Activated CD8-positive, alpha-beta memory T cell treated with anti-CD3 and anti-CD28 coated beads for 48 hours (primary cell): Measurements from ENCODE around the gene FAM43A.

Source experiments
- DNase-seq, 3 experiments: peaks; one replicate each; pipeline ENCODE4 v3.0.0-alpha.2; 2020; ENCODE audit warnings: low read depth in 2 of 3, low spot score in 2 of 3

FAM43A gene

DNA sequence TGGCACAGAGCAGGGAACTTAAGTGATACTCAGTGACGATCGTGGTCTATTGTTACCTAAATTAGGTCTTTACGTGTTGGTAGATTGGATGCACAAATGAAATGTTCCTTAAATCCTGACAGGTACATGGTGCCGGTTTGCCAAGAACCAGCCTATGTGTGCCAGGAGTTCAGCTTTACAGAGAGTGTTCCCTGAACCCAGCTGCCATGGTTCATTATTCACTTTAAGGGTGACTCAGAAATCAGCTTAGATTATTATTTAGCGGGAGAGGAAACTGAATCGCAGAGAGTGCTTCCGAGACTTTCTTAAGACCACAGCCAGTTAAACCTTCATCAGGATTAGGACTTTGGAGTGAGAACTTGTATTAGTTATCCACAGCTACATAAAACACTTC lies 21.5 kb downstream of the FAM43A start:
- DNase-seq: no peak

DNA sequence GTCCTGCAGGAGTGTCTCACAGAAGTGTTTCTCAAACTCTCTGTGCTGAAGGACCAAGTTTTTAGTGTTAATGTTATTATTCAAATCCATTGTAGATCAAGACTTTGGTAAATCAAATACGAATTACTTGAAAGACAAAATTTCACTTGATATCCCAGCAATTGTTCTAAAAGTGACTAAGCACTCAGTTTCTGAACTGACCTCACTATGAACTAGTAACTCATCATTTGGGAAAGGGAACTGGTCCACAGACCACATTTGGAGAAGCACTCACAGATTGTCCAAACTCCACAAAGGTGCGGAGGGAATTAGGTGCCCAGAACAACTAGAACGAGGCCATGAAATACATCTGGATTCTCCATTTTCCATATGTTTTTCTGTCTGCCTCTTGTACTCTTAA lies 25.6 kb downstream of the FAM43A start:
- no peak for DNase-seq

DNA sequence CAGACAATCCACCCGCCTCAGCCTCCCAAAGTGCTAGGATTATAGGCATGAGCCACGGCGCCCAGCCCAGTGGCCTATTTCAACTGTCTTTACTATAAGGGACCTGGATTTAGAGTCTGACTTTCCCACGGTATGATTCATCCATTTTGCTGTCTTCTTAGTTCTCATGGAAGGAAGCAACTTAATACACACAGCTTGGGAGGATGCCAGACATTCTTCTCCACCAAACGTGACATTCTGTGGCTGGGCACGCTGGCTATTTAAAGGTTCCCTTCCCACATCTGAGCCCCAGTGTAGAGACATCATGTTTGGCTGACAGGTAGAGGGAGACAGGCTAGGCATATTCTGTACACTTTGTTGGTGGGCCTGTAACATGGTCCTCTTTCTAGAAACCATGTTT lies 26.2 kb downstream of the FAM43A start:
- no peak for DNase-seq

DNA sequence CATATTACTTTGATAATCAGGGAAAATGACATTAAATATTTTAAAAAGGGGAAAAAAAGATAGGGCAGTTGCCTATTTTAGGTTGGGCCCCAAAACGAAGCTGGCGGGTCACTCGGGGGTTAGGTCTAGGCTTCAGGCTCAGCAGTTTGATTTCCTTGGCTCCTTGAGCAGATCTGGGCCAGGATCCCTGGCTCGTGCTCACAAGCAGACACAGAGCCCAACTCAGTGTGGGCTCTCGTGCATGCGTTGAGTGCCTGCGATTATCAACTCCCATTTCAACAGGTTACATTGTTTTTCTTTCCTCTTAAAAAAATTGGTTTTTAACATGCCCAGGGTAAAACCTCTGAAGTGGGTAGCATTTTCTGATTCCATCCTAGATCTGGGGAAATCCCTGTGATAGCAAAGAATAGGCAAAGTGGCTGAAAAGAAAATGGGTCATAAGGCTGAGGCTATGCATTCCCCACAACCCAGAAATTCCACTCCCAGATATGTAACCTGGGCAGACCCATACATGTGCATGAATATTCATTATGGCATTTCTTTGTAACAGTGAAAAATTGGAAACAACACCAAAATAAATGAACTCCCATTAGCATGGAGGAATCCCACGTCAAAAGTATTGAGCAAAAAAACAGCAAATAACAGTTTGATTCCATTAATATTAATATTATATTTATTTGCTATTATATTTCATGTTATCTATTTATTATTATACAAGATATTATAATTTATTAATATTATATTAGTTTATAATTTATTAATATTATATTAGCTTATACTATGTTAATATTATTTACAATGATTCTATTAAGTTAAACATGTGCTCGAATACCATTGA lies 27.8 kb downstream of the FAM43A start:
- DNase-seq: no peak

DNA sequence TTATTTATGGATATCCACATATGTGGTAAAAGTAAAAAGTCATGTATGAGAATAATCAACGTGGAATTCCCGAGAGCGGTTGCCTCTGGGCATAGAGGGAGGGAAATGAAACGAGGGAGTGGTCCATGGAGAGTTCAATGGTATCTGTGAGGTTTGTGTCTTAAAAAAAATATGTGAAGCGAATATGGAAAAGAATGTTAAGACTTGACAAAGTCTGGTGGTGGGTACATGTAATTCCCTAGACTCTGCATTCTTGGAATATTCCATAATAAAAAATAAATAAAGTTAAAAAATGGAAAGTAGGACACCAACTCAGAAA lies 28.4 kb downstream of the FAM43A start:
- no peak for DNase-seq

DNA sequence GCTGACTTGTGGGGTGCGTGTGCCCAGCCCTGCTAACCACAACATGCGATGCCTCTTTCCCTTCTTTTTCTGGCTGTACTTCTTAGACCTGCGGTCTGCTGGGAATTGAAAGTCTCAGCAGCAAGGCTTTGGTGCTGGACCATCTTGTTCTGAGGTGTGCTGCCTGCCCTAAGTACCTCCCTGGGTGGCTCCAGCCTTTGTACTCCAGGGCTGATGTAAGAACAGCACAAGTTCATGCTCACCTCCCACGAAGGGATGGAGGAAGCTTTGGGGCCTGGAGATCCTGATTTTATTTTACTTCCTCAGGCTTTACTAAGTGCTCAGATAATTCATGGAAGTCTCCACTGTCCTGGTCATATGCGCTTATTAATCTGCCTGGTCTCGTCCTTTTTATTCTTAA lies 28.9 kb downstream of the FAM43A start:
- no peak for DNase-seq

DNA sequence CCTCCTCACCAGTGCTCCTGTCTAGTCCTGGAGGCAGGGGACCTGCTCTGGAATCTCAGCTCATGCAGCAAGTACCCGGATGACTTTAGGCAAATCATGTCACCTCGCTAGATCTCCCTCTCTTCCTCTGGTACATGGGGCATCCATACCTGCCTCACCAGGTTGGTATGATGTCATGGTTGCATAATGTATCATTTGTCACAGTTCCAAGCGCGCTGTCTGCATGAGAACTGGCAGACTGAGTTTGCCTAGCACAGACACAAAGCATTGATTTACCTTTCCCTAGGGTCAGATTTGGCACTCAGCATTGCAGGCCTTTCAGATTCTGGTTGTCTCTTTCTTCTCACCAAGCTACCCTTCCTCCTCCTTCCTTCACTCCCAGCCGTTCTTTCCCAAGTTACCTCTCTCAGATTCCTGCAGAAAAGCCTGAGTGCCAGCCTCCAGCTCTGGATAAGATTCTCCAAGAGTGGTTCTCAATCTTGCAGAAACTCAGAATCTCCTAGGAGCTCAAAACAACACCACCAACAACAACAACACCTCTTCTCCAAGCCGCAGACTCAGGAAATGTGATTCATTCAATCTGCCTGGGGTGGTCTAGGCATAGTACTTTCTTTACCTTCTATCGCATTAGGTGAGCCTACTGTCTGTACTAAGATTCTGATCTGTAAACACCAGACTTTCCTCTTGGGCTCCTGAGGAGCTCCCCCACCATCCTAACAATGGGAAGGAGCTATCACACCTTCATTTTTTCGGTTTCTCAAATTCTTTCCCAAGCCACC lies 29.5 kb downstream of the FAM43A start:
- DNase-seq: no peak

DNA sequence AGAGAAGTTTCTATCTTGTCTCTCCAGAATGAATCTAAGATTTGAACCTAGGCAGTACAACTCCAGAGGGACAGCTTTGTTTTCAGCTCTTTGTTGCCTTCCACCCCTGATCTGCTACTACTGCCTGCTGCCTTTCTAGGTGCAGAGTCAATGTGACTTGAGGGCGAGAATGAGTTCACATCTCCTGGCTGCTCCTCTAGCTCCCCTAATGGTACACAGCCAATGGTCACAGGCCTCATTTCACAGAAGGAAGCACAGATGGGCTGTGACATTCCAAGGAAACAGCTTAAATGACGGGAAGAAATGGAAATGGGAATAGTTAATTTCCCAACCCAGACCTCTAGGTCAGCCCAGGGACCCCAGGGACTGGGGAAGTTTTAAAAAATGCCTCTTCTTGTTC lies 32.4 kb downstream of the FAM43A start:
- no peak for DNase-seq

DNA sequence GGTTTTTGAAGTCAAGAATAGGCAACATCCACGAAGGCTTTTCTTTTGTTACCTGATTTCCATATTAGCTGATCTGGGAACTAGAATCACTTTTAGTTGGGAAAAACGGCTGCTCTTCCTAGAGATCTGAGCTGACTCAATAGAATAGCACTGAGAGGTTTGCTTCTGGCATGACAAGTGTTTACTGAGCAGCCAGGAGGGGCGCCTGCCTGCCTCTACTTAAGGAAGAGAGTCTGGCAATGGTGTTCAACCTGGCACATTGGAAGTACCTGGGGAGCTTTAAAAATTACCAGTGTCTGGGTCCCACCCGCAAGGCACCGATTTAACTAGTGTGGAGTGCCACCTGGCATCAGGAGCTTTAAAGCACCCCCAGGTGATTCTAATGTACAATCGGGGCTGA lies 34.4 kb downstream of the FAM43A start:
- DNase-seq: no peak

DNA sequence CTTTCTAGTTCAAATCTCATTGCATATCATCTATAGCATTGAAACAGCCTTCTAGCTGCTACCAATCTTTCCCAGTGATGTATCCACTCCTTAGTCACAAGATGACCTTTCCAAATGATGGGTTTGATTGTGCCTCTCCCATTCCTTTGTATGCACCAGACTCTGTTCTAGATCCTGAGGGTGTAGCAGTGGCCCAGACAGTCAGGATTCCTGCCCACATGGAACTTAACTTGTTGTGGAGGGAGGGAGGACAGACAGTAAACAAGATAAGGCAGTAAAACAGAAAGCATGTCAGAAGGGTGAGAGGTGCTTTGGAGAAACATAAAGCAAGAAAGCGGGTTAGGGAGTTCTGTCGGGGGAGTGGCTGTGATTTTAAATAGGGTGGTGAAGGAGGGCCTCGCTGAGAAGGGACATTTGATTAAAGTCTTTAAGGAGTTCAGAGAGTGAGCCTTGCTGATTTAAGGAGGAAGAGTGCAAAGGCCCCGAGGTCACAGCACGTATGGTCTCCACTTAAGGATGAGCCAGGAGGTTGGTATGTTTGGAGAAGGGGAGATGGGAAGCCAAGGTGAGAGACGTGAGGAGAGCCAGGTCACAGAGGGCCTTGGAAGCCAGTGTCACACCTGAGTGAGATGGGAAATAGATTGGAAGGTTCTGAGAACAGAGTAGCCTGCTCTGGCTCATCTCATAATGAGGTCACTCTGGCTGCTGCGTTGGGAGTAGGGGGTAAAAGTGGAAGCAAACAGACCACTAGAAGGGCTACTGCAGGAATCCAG lies 38.3 kb downstream of the FAM43A start:
- DNase-seq: no peak

DNA sequence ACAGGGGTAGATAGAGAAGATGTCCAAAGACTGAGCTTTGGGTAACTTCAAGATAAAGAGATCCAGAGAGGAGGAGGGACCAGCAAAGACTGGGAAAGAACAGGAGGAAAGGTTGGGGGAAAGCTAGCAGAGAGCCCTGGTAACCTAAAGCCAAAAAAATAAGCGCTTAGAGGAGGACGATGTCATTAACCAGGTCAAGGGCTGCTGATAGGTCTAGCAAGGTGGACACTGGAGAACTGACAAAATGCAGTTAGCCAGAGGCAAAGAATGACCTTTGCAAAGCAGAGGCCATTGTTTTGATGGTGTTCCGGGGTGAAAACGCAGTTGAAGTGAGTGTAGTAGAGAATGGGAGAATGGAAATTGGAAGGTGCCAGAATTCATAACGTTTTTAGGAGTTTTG lies 39.7 kb downstream of the FAM43A start:
- no peak for DNase-seq

DNA sequence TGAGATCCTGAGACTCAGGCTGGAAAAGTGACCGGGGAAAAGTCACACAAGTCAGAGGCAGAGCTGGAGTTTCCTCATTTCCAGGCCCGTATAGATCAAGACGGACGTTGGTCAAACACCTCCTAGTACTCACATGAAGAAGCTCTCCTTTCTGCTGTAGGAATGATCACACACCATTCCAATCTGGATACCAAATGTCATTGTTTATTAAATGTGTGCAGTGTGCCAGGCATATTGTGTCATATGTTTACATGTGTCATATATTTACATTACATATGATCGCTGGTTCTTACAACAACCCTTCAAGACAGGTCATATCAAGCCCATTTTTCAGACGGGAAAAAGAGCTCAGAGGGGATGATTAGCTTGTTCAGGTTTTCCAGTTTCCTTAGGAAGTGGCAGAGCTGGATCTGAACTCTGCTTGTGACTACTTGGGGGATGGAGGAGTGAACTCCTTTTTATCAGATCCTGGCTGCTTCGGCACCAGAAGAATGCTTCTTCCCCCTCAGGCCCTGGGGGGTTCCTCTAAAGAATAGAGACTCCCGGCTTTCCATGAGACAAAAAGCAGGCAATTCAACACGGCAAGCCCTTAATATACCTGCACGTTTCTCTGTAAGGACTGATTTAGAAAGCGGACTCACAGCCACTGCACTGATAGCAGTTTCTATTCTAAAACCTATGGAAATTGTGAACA lies 41.9 kb downstream of the FAM43A start:
- no peak for DNase-seq

DNA sequence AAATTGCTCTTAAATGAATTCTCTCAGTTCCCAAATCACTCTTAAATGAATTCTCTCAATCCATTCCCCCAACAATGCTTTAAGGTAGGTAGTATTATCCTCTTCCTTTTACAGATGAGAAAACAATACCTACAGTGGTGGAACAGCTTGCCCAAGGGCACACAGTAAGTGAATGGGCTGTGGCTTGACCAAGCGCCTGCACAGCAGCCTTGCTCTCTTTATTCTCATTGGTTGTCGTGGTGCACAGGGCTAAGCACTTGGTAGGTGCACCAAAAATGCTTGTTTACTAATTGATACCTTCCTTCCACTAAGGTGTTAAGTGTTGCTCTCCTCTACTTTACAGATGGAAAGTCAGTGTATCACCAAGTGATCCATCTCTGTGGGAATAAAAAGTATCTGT lies 43.3 kb downstream of the FAM43A start:
- no peak for DNase-seq

DNA sequence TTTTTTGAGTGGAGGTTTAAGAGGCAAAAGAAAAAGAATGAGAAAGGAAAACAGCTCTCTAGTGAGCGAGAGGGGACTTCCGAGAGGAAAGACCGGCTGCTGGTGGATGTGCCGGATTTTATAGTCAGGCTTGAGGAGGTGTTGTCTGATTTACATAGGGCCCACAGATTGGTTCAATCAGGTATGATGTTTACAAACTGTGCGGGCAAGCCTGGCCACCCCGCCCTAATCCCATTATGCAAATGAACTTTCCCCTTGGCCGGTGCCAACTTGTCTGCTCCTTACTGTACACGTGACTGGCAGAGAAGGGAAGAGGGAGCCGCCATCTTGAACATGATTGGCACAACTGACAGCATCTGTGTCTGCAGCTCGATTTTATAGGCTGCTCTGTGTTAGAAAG lies 44.7 kb downstream of the FAM43A start:
- DNase-seq: no peak

DNA sequence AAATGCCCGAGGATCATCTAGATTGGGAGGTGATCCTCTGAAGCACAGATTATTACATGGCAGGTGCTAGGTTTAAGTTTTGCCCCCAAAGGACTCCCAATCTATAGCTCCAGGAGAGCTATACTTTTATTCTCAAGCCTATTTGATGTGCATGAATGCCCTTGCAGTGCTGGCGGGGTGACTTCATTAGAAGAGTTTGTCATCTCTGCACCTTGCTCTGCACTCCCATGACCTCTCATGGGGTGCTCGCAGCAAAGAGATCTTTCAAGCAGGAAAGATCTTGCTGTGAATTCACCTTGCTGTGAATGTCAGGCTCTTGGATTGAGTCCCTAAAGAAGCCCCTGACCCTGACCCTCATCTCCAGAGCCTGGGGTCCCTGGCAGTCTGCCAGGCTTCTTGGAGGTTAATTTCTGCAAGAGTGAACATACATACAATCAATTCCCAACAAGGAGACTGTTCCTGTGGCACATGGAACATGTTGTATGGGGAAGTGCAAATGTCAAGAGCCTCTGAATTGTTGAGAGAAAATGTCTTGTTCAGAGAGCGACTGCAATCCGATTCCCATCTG lies 45.9 kb downstream of the FAM43A start:
- DNase-seq: no peak

DNA sequence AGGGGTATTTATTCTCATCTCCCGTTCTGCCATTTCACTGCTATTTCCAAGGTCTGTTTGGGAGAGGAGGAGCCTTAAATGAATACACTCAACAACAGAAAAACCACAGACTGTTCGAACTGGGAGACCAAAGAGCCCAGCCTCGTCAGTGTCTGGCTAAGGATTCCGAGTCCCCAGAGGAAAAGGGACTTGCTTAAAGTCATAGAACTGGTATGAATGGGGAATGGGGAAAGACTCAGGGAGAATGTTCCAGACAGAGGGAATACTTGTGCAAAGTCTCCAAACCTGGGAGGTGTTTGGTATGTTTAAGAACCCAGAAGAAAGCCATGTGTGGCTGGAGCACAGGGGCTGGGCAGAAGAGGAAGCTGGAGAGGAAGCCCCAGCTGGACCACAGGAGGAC lies 46.9 kb downstream of the FAM43A start:
- DNase-seq: no peak

DNA sequence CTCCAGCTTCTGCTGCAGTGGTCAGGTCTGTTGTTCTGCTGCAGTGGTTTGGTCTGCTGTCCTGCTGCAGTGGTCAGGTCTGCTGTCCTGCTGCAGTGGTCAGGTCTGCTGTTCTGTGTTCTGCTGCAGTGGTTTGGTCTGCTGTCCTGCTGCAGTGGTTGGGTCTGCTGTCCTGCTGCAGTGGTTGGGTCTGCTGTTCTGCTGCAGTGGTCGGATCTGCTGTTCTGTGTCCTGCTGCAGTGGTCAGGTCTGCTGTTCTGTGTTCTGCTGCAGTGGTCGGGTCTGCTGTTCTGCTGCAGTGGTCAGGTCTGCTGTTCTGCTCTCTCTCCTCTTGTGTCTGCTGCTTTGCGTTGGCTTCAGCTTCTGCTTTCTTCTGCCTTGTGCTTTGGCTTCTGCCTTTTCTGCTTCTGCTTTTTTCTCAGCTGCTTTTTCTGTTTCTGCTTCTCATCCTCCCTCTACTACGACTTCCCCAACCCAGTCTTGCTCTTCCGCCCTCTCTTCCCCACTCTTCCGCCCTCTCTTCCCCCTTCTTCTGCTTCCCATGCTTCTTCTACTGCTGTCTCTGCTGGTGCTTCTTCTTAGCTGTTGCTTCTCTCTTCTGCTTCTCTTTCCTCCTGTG lies 50.7 kb downstream of the FAM43A start:
- no peak for DNase-seq

DNA sequence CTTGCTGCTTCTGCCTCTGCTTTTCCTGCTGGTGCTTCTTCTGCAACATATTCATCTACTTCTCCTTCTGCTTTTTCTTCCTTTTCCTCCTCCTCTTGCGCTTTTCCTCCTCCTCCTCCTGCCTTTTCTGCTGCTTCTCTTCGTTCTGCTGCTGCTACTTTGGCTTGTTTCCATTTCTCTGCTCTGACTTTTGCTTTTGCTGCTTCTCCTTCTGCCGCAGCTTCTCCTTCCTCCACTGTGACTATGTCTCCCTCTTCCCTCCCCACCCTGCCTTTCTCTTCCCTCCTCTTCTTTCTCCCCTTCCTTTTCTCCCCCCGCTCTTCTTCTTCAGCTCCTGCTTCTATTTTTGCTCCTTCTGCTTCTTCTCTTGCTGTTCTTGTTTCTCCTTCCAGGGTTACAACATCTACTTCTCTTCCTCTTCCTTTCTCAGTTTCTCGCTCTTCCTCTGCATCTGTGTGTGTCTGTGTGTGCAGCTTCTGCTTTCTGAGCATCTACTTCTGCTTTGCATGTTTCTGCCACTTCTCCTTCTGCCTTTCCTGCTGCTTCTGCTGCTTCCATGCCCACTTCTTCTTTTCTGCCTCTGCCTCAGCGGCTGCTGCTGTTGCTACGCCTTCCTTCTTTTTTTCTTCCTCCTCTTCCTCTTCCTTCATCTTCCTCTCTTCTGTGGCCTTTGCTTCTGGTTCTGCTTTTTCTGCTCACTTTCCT lies 51.4 kb downstream of the FAM43A start:
- no peak for DNase-seq
